Left renal pelvis (tissue), 4 donors: ENCODE results near the gene ANKRD40. TPM values are rescaled to one million over a fixed set of nuclear protein-coding genes. Genes with fewer than 3 reads are reported as not detected.

Experiments used
- DNase-seq, 4 donors: peaks; one replicate each; pipeline ENCODE4 v3.0.0-alpha.2; 2013; ENCODE audit warnings: low read depth in 4 of 4, low spot score in 3 of 4
- polyA plus RNA-seq, 4 donors: library from polyadenylated mRNA; unstranded; fragments of 120-200 nt; gene quantifications; one replicate each; pipeline ENCODE4 v1.2.1, GENCODE V29; 2013; ENCODE audit not compliant: insufficient read length in 4 of 4

ANKRD40 gene
- polyA plus RNA-seq, 4 donors = 46.3 to 48.6 (median 47.2) TPM

GRCh38 chr17:50657054-50657453, 50.7 kb downstream of the ANKRD40 start:
- DNase-seq = no peak

- no peak for DNase-seq
These were observed 51.2 kb downstream of the ANKRD40 start for GRCh38 chr17:50656509-50656908.

- DNase-seq = no peak
These were observed 54.0 kb downstream of the ANKRD40 start for GRCh38 chr17:50653738-50654137.

- no peak for DNase-seq
These were observed 56.1 kb downstream of the ANKRD40 start for GRCh38 chr17:50651661-50652060.

GRCh38 chr17:50649042-50649908, 58.4 kb downstream of the ANKRD40 start:
- no peak for DNase-seq

GRCh38 chr17:50647187-50647586, 60.5 kb downstream of the ANKRD40 start:
- no peak for DNase-seq

- DNase-seq = no peak
These were observed 61.7 kb downstream of the ANKRD40 start for GRCh38 chr17:50645748-50646682.

Other genes with a start within 250 kb of the ANKRD40 start
- gene CHAD, start 239.0 kb downstream of the ANKRD40 start, polyA plus RNA-seq = 1 to 10 TPM in 3 of 4 donors, under 1 TPM in 1; 0.66 to 3.2 (median 2.8) TPM
- gene RSAD1, start 229.1 kb downstream of the ANKRD40 start, polyA plus RNA-seq = 10 to 100 TPM; 31.2 to 64.1 (median 47.1) TPM
- 1 to 10 TPM; 1.4 to 3.4 (median 2.4) TPM for gene MYCBPAP, start 199.5 kb downstream of the ANKRD40 start, polyA plus RNA-seq
- gene EPN3, start 175.2 kb downstream of the ANKRD40 start, polyA plus RNA-seq = 10 to 100 TPM in 2 of 4 donors, 1 to 10 TPM in 2; 1.6 to 16.0 (median 10.0) TPM
- 10 to 100 TPM; 29.4 to 70.4 (median 50.9) TPM for gene SPATA20, start 160.7 kb downstream of the ANKRD40 start, polyA plus RNA-seq
- 10 to 100 TPM in 1 of 4 donors, 1 to 10 TPM in 3; 6.3 to 13.8 (median 7.4) TPM for gene CACNA1G, start 147.2 kb downstream of the ANKRD40 start, polyA plus RNA-seq
- 10 to 100 TPM in 2 of 4 donors, 1 to 10 TPM in 1, under 1 TPM in 1; 0.63 to 12.2 (median 7.8) TPM for gene ABCC3, start 73.0 kb downstream of the ANKRD40 start, polyA plus RNA-seq
- 100 to 1,000 TPM; 490 to 744 (median 572) TPM for gene LUC7L3, start 11.7 kb upstream of the ANKRD40 start, polyA plus RNA-seq
- gene ANKRD40CL, start 59.6 kb upstream of the ANKRD40 start, polyA plus RNA-seq = under 1 TPM in 3 of 4 donors, not detected in 1; 0.17 to 0.60 (median 0.35) TPM
- 10 to 100 TPM in 1 of 4 donors, 1 to 10 TPM in 3; 1.3 to 12.5 (median 1.4) TPM for gene WFIKKN2, start 127.7 kb upstream of the ANKRD40 start, polyA plus RNA-seq
- 10 to 100 TPM; 45.2 to 70.8 (median 47.9) TPM for gene TOB1, start 158.4 kb upstream of the ANKRD40 start, polyA plus RNA-seq